ENCODE results near the gene NR1H2. TPM values are rescaled to one million over a fixed set of nuclear protein-coding genes. Genes with fewer than 3 reads are reported as not detected.

NR1H2 gene
- total and polyA plus RNA-seq, 12 donors, result 64.0 to 125 (median 74.9) TPM

- Histone ChIP-seq H3K36me3 (no peaks in the 10 kb centered on the region), H3K4me1 (peaks cover 0 to 13% (median 0%) of the 10 kb centered on the region in 9 donors), H3K27me3 (peaks cover 8 to 54% (median 53%) of the 10 kb centered on the region in 7 donors), H3K27ac (no peak overlapping the region), H3K4me3 (no peak overlapping the region), H3K9me3 (no peaks in the 10 kb centered on the region)
- ATAC-seq (no peak), DNase-seq (no peak)
- intact Hi-C loops (cut with DNase I), result no loop called here
- TF ChIP-seq CTCF (IDR thresholded peaks at IDR 0.05), result no peak
- WGBS, 2 donors, result 79 to 83% methylated on average over 18 of the region's 18 CpGs
Measured at GRCh38 chr19:50422397-50423278, 46.4 kb downstream of the NR1H2 start.

- intact Hi-C loops (cut with DNase I), result no loop called here
- Histone ChIP-seq H3K27ac (no peak overlapping the region), H3K4me3 (no peak overlapping the region), H3K4me1 (peaks cover 0 to 17% (median 6%) of the 10 kb centered on the region in 9 donors), H3K9me3 (no peaks in the 10 kb centered on the region), H3K27me3 (peaks cover 6 to 50% (median 44%) of the 10 kb centered on the region in 7 donors), H3K36me3 (no peaks in the 10 kb centered on the region)
- WGBS, 2 donors, result 81 to 85% methylated on average over 22 of the region's 22 CpGs
- DNase-seq (no peak), ATAC-seq (no peak)
- no peak for TF ChIP-seq CTCF (IDR thresholded peaks at IDR 0.05)
Measured at GRCh38 chr19:50423279-50424113, 47.2 kb downstream of the NR1H2 start.

- Histone ChIP-seq H3K27me3 (peaks cover 0 to 33% (median 24%) of the 10 kb centered on the region in 7 donors), H3K27ac (no peak overlapping the region), H3K9me3 (no peaks in the 10 kb centered on the region), H3K4me3 (no peak overlapping the region), H3K4me1 (peaks cover 0 to 12% (median 6%) of the 10 kb centered on the region in 9 donors), H3K36me3 (no peaks in the 10 kb centered on the region)
- ATAC-seq (no peak), DNase-seq (no peak)
- WGBS, 2 donors, result 64 to 91% methylated on average over 7 of the region's 7 CpGs
- intact Hi-C loops (cut with DNase I), result no loop called here
- no peak for TF ChIP-seq CTCF (IDR thresholded peaks at IDR 0.05)
Measured at GRCh38 chr19:50425581-50425980, 49.3 kb downstream of the NR1H2 start.

GRCh38 chr19:50427318-50427925, 51.2 kb downstream of the NR1H2 start:
- peak overlapping the region in 7 of 10 donors; percentile 18 to 39 (median 34) for H3K4me3 ChIP-seq
- DNase-seq (no peak), ATAC-seq (no peak)
- peak overlapping the region in 5 of 10 donors; percentile 22 to 88 (median 43) for H3K27ac ChIP-seq
- 83 to 85% methylated on average over 26 of the region's 26 CpGs for WGBS, 2 donors
- H3K4me1 ChIP-seq, result peaks cover 0 to 25% (median 17%) of the 10 kb centered on the region in 9 donors
- peaks cover 0 to 23% (median 13%) of the 10 kb centered on the region in 7 donors for H3K27me3 ChIP-seq
- no peaks in the 10 kb centered on the region for H3K9me3 ChIP-seq
- H3K36me3 ChIP-seq, result no peaks in the 10 kb centered on the region
- intact Hi-C loops (cut with DNase I), result no loop called here
- no peak for TF ChIP-seq CTCF (IDR thresholded peaks at IDR 0.05)
